Measurements from ENCODE around the gene WDR12. TPM values are rescaled to one million over a fixed set of nuclear protein-coding genes. Genes with fewer than 3 reads are reported as not detected.
"Not testable (repeated sequence)": the region's sequence is repeated elsewhere in the genome, so short reads cannot be mapped to it uniquely, and the experiment has no call there.

The WDR12 gene
- total RNA-seq (2014; rRNA removed; shearing (Covaris generic)): 16.2 and 45.8 TPM in 2 replicates
- polyA plus RNA-seq (2016; fragmentation: Nextera tagmentation; extraction: Ambion mirVana): 60.3 and 66.1 TPM in 2 replicates

DNA sequence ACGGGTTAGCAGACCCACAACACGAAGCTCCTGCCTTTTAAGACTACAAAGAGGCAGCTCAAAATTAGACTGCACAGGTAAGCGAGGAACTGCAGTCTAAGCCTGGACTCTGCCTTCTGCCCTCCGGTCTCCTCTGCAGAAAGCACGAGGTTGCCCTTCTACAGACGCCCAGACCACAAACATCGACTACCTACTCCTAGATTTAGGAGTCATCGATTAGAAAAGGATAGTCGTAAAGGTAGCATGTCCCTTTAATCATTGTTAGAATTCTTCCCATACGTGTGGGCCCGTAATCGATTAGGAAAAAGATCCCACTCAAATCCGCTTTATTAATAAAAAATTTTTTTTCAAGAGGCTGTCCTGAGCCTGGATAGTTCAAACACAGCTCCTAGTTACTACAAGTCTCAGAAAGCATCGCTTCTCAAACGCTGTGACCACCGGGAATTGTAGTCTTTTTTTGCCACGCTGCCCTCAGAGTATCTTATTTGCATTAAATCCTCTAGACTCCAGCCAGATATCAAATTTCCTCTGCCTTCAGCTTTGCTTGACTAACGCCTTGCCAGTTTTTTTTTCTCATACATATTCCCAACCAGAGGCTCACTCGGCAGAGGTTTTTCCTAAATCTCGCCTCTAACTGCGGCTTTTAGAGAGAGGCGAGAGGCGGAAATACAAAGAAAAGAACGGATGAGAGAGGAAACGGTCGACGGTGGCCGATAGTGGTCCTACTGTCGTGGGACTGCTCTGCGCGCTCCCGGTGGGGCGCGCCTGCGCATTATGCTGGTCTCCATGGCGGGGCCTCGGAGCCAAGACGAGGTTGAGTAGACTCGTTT is at the start of gene WDR12, which contains the start of gene CARF:
Gene WDR12 (minus strand): TSS at position 162 of the 830 bp plus-strand sequence. CDS start 197 bp downstream, outside the sequence.
Gene CARF (plus strand): TSS at position 764 of the 830 bp plus-strand sequence. CDS start 29,628 bp downstream, outside the sequence.
- peak within 1 kb of the TSS; percentile 98 for H2AFZ ChIP-seq
- DNase-seq: peak; percentile 98
- H3K4me1 ChIP-seq (ENCODE audit: insufficient read depth): peaks cover 8% of the 10 kb centered on the region
- H3F3A ChIP-seq (ENCODE audit: insufficient read depth): no peaks in the 10 kb centered on the region
- TF ChIP-seq EZH2 (IDR thresholded peaks at IDR 0.05; ENCODE audit: insufficient read depth, poor library complexity, severe bottlenecking): no peak
- no peak for TF ChIP-seq EZH2phosphoT487 (IDR thresholded peaks at IDR 0.05; ENCODE audit: insufficient read depth, low read depth)
- peak within 1 kb of the TSS; percentile 92 for H3K4me3 ChIP-seq
- peak within 1 kb of the TSS; percentile 91 for H3K4me2 ChIP-seq (ENCODE audit: unreplicated experiment)
- peak within 1 kb of the TSS; percentile 92 for H3K9ac ChIP-seq
- peaks cover 53% of the 10 kb centered on the region for H3K79me2 ChIP-seq (ENCODE audit: insufficient read depth)
- in situ Hi-C loops (cut with MboI): no loop called here
- peak within 1 kb of the TSS; percentile 85 for H3K27ac ChIP-seq
- H3K9me3 ChIP-seq (ENCODE audit: low read depth): no peaks in the 10 kb centered on the region
- WGBS, 2 experiments (ENCODE audit: low coverage in 1 of 2, low lambda C conversion rate in 2 of 2, missing lambda C conversion rate in 2 of 2): 0 to 1% methylated on average over 38 to 39 of the region's 39 CpGs
- H4K20me1 ChIP-seq (ENCODE audit: insufficient read depth): no peaks in the 10 kb centered on the region
- no peaks in the 10 kb centered on the region for H3K9me2 ChIP-seq (ENCODE audit: insufficient read depth)
- no peaks in the 10 kb centered on the region for H3K27me3 ChIP-seq (replicated peaks; ENCODE audit: insufficient read depth)
- no peaks in the 10 kb centered on the region for H3K36me3 ChIP-seq (ENCODE audit: low read depth)

- H3K27ac ChIP-seq: no peak overlapping the region
- H4K20me1 ChIP-seq (ENCODE audit: insufficient read depth): no peaks in the 10 kb centered on the region
- 94 to 97% methylated on average over 6 of the region's 6 CpGs for WGBS, 2 experiments (ENCODE audit: low coverage in 1 of 2, low lambda C conversion rate in 2 of 2, missing lambda C conversion rate in 2 of 2)
- H3K4me3 ChIP-seq: no peak overlapping the region
- H2AFZ ChIP-seq: no peak overlapping the region
- H3F3A ChIP-seq (ENCODE audit: insufficient read depth): no peaks in the 10 kb centered on the region
- no peaks in the 10 kb centered on the region for H3K4me1 ChIP-seq (ENCODE audit: insufficient read depth)
- H3K79me2 ChIP-seq (ENCODE audit: insufficient read depth): no peaks in the 10 kb centered on the region
- TF ChIP-seq EZH2 (IDR thresholded peaks at IDR 0.05; ENCODE audit: insufficient read depth, poor library complexity, severe bottlenecking) (no peak), EZH2phosphoT487 (IDR thresholded peaks at IDR 0.05; ENCODE audit: insufficient read depth, low read depth) (no peak)
- H3K36me3 ChIP-seq (ENCODE audit: low read depth): peaks cover 1% of the 10 kb centered on the region; the same call in 1 of the 2 replicates
- no peaks in the 10 kb centered on the region for H3K9me2 ChIP-seq (ENCODE audit: insufficient read depth)
- no peak overlapping the region for H3K9ac ChIP-seq
- H3K27me3 ChIP-seq (replicated peaks; ENCODE audit: insufficient read depth): no peaks in the 10 kb centered on the region
- no peak for DNase-seq
- no peak overlapping the region for H3K4me2 ChIP-seq (ENCODE audit: unreplicated experiment)
- in situ Hi-C loops (cut with MboI): no loop called here
- H3K9me3 ChIP-seq (ENCODE audit: low read depth): no peaks in the 10 kb centered on the region
These were observed 49.1 kb upstream of the WDR12 start for GRCh38 chr2:202960524-202960923.

GRCh38 chr2:202950592-202950991 is 39.1 kb upstream of the WDR12 start:
- Histone ChIP-seq H3K36me3 (ENCODE audit: low read depth) (peaks cover 5% of the 10 kb centered on the region; the same call in 1 of the 2 replicates), H3K9me2 (ENCODE audit: insufficient read depth) (no peaks in the 10 kb centered on the region), H3K9me3 (ENCODE audit: low read depth) (no peaks in the 10 kb centered on the region), H3F3A (ENCODE audit: insufficient read depth) (no peaks in the 10 kb centered on the region), H2AFZ (no peak overlapping the region), H3K4me2 (ENCODE audit: unreplicated experiment) (no peak overlapping the region), H3K27me3 (replicated peaks; ENCODE audit: insufficient read depth) (no peaks in the 10 kb centered on the region), H3K4me3 (no peak overlapping the region), H3K9ac (no peak overlapping the region), H3K79me2 (ENCODE audit: insufficient read depth) (no peaks in the 10 kb centered on the region), H3K27ac (no peak overlapping the region), H4K20me1 (ENCODE audit: insufficient read depth) (no peaks in the 10 kb centered on the region), H3K4me1 (ENCODE audit: insufficient read depth) (no peaks in the 10 kb centered on the region)
- in situ Hi-C loops (cut with MboI): no loop called here
- no peak for TF ChIP-seq EZH2phosphoT487 (IDR thresholded peaks at IDR 0.05; ENCODE audit: insufficient read depth, low read depth)
- TF ChIP-seq EZH2 (IDR thresholded peaks at IDR 0.05; ENCODE audit: insufficient read depth, poor library complexity, severe bottlenecking): no peak
- DNase-seq: no peak
- WGBS, 2 experiments (ENCODE audit: low coverage in 1 of 2, low lambda C conversion rate in 2 of 2, missing lambda C conversion rate in 2 of 2): 71 to 74% methylated on average over 2 of the region's 2 CpGs

DNA sequence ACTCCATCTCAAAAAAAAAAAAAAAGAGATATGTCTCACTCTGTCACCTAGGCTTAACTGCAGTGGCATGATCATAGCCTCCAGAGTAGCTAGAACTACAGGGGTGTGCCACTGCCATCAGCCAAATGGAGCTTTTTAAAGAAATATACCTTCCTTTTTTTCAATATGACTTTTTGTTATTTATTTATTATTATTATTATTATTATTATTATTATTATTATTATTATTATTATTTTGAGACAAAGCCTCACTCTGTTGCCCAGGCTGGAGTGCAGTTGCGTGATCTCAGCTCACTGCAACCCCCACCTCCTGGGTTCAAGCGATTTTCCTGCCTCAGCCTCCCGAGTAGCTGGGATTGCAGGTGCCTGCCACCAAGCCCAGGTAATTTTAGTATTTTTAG is 37.9 kb upstream of the WDR12 start:
- H3K9me2 ChIP-seq (ENCODE audit: insufficient read depth); DNase-seq; H2AFZ ChIP-seq; in situ Hi-C loops (cut with MboI); H3K4me2 ChIP-seq (ENCODE audit: unreplicated experiment); H3K4me1 ChIP-seq (ENCODE audit: insufficient read depth); H3K27ac ChIP-seq; H4K20me1 ChIP-seq (ENCODE audit: insufficient read depth); H3K9ac ChIP-seq; H3F3A ChIP-seq (ENCODE audit: insufficient read depth); H3K27me3 ChIP-seq (replicated peaks; ENCODE audit: insufficient read depth); H3K79me2 ChIP-seq (ENCODE audit: insufficient read depth); H3K36me3 ChIP-seq (ENCODE audit: low read depth); H3K4me3 ChIP-seq; H3K9me3 ChIP-seq (ENCODE audit: low read depth): not testable (repeated sequence)
- WGBS, 2 experiments (ENCODE audit: low coverage in 1 of 2, low lambda C conversion rate in 2 of 2, missing lambda C conversion rate in 2 of 2): 81 to 88% methylated on average over 3 of the region's 3 CpGs

Data from GM23248 (cell line).